HCT116 (cell line): ENCODE data around the gene TCHP. TPM values are rescaled to one million over a fixed set of nuclear protein-coding genes. Genes with fewer than 3 reads are reported as not detected.

Source experiments
- ATAC-seq: fragments of 200-7000 bp; cut with Tn5 transposase; 2 replicates; pipeline ENCODE4 v1.9.1; 2020; ENCODE audit warnings: mild to moderate bottlenecking, moderate library complexity
- BruUV-seq: library from RNA; stranded (reverse); fragments of 400-500 nt; replicated peaks from 2 replicates; lab custom pipeline; 2021; lab: Mats Ljungman, UMichigan
- CTCF ChIA-PET: fragments of 300-600 bp; sonication (Branson Sonifier 250); formaldehyde crosslinking; loops from one replicate; lab custom pipeline; 2021; ENCODE audit warnings: antibody characterized with exemption; lab: Charles Lee
- POLR2A ChIA-PET: fragments of 300-600, 350-600 bp; sonication (Branson Sonifier 250); formaldehyde crosslinking; loops from one replicate; lab custom pipeline; 2021; ENCODE audit warnings: antibody characterized with exemption; lab: Charles Lee
- RAD21 ChIA-PET, 2 experiments: fragments of 300-600 bp; sonication (Branson Sonifier 250); formaldehyde crosslinking; loops; one replicate each; lab custom pipeline; 2023; ENCODE audit warnings: low total read pairs in 2 of 2; ENCODE audit not compliant: uncharacterized antibody in 2 of 2, unreplicated experiment in 2 of 2, low non-redundant PET in 1 of 2; lab: Charles Lee
- DNase-seq: peaks from one replicate; pipeline ENCODE4 v3.0.0-alpha.2; 2010; ENCODE audit warnings: low read depth, low spot score
- H2AFZ ChIP-seq: fragments of 200-600 bp; shearing (Covaris generic), sonication (generic); 2 replicates; pipeline ENCODE4 v1.6.1; 2017; ENCODE audit warnings: low read depth, mixed run types, mixed read lengths, antibody characterized with exemption, low read length; ENCODE audit not compliant: poor library complexity, severe bottlenecking
- H3K27ac ChIP-seq: 2 replicates; pipeline ENCODE4 v1.5.1; 2012; ENCODE audit warnings: low read depth, low read length
- H3K27me3 ChIP-seq: fragments of 200-600 bp; sonication (generic); 2 replicates; pipeline ENCODE4 v1.6.1; 2016; ENCODE audit warnings: mixed run types, low read length, mixed read lengths; ENCODE audit not compliant: insufficient read depth
- H3K36me3 ChIP-seq, 2 experiments: fragments of 200-500 bp in 1 of 2; fragments of 200-600 bp in 1 of 2; sonication (Bioruptor generic) in 1 of 2; sonication (generic) in 1 of 2; 2 replicates each; pipeline versions ENCODE4 v1.5.1 to v1.6.1; 2014 to 2016; ENCODE audit warnings: low read length in 2 of 2, inconsistent platforms in 1 of 2, mixed read lengths in 1 of 2, mixed run types in 1 of 2; ENCODE audit not compliant: insufficient read depth in 2 of 2, control insufficient read depth in 1 of 2
- H3K4me1 ChIP-seq, 2 experiments: fragments of 200-600 bp in 1 of 2; sonication (generic) in 1 of 2; 2 replicates each; pipeline versions ENCODE4 v1.5.1 to v1.6.1; 2012 to 2017; ENCODE audit warnings: low read length in 2 of 2, inconsistent platforms in 1 of 2, mild to moderate bottlenecking in 1 of 2, mixed read lengths in 1 of 2, mixed run types in 1 of 2, moderate library complexity in 1 of 2; ENCODE audit not compliant: insufficient read depth in 2 of 2, control insufficient read depth in 1 of 2
- H3K4me2 ChIP-seq: fragments of 200-600 bp; sonication (generic); 2 replicates; pipeline ENCODE4 v1.6.1; 2017; ENCODE audit warnings: mixed run types, low read length, mixed read lengths
- H3K4me3 ChIP-seq, 2 experiments: fragments of 200-600 bp in 1 of 2; sonication (generic) in 1 of 2; replicated peaks in 1 of 2; 2 replicates each; pipeline ENCODE4 v1.5.1; 2011 to 2016; ENCODE audit warnings: low read length in 2 of 2, control low read depth in 1 of 2, low read depth in 1 of 2, mild to moderate bottlenecking in 1 of 2, mixed read lengths in 1 of 2, mixed run types in 1 of 2
- H3K79me2 ChIP-seq: fragments of 200-600 bp; sonication (generic); 2 replicates; pipeline ENCODE4 v1.6.1; 2017; ENCODE audit warnings: mild to moderate bottlenecking, mixed run types, low read length, moderate library complexity, mixed read lengths; ENCODE audit not compliant: insufficient read depth
- H3K9ac ChIP-seq: fragments of 200-600 bp; sonication (generic); 2 replicates; pipeline ENCODE4 v1.6.1; 2016; ENCODE audit warnings: low read length, mixed read lengths
- H3K9me2 ChIP-seq: fragments of 200-600 bp; sonication (generic), shearing (Covaris generic); 2 replicates; pipeline ENCODE4 v1.6.1; 2017; ENCODE audit warnings: mixed run types, mild to moderate bottlenecking, moderate library complexity; ENCODE audit not compliant: insufficient read depth
- H3K9me3 ChIP-seq, 2 experiments: fragments of 200-500 bp in 1 of 2; fragments of 200-600 bp in 1 of 2; sonication (Bioruptor generic) in 1 of 2; sonication (generic) in 1 of 2; 2 replicates each; pipeline ENCODE4 v1.6.1; 2014 to 2017; ENCODE audit warnings: low read length in 2 of 2, mixed read lengths in 2 of 2, inconsistent platforms in 1 of 2, low read depth in 1 of 2, mild to moderate bottlenecking in 1 of 2, mixed run types in 1 of 2, moderate library complexity in 1 of 2; ENCODE audit not compliant: control insufficient read depth in 1 of 2, insufficient read depth in 1 of 2
- H4K20me1 ChIP-seq: fragments of 200-600 bp; sonication (generic), shearing (Covaris generic); 2 replicates; pipeline ENCODE4 v1.6.1; 2017; ENCODE audit warnings: mixed run types, mild to moderate bottlenecking, moderate library complexity; ENCODE audit not compliant: insufficient read depth
- CBX3 ChIP-seq: IDR thresholded peaks from 2 replicates; pipeline ENCODE4 v1.6.1; 2012; ENCODE audit warnings: low read depth
- EGR1 ChIP-seq: IDR thresholded peaks from 2 replicates; pipeline ENCODE4 v1.6.1; 2012; ENCODE audit warnings: low read depth
- ELF1 ChIP-seq: IDR thresholded peaks from 2 replicates; pipeline ENCODE4 v1.6.1; 2012; ENCODE audit warnings: low read depth, borderline replicate concordance
- EZH2 ChIP-seq: fragments of 200-600 bp; sonication (generic); IDR thresholded peaks from 2 replicates; pipeline ENCODE4 v1.6.1; 2017; ENCODE audit warnings: antibody characterized with exemption, mixed run types
- EZH2phosphoT487 ChIP-seq: fragments of 200-600 bp; IDR thresholded peaks from 2 replicates; pipeline ENCODE4 v1.6.1; 2018; ENCODE audit warnings: antibody characterized with exemption, borderline replicate concordance
- JUND ChIP-seq: IDR thresholded peaks from 2 replicates; pipeline ENCODE4 v1.6.1; 2012
- POLR2A ChIP-seq: IDR thresholded peaks from 2 replicates; pipeline ENCODE4 v1.7.0; 2011; ENCODE audit warnings: borderline replicate concordance; ENCODE audit not compliant: insufficient read depth, insufficient read length; ENCODE audit errors: extremely low read depth
- RAD21 ChIP-seq: IDR thresholded peaks from 2 replicates; pipeline ENCODE4 v1.6.1; 2012; ENCODE audit warnings: low read depth, mild to moderate bottlenecking
- REST ChIP-seq: IDR thresholded peaks from 2 replicates; pipeline ENCODE4 v1.6.1; 2012; ENCODE audit warnings: low read depth
- SIN3A ChIP-seq: IDR thresholded peaks from 2 replicates; pipeline ENCODE4 v1.6.1; 2012; ENCODE audit warnings: low read depth
- SP1 ChIP-seq: IDR thresholded peaks from 2 replicates; pipeline ENCODE4 v1.6.1; 2012; ENCODE audit warnings: low read depth
- SRF ChIP-seq: IDR thresholded peaks from 2 replicates; pipeline ENCODE4 v1.6.1; 2012; ENCODE audit warnings: low read depth
- TCF7L2 ChIP-seq: IDR thresholded peaks from 2 replicates; pipeline ENCODE4 v1.7.0; 2011; ENCODE audit warnings: borderline replicate concordance, inconsistent platforms; ENCODE audit not compliant: insufficient read depth, insufficient read length; ENCODE audit errors: extremely low read depth
- ZFX ChIP-seq: fragments of 450-650 bp; IDR thresholded peaks from 2 replicates; pipeline ENCODE4 v1.6.1; 2017
- ZNF274 ChIP-seq: fragments of 200-500 bp; sonication (Bioruptor generic); IDR thresholded peaks from 2 replicates; pipeline ENCODE4 v1.6.1; 2014; ENCODE audit warnings: mild to moderate bottlenecking, low read depth, low read length, inconsistent platforms
- intact Hi-C: fragments of 100-400 bp; cut with micrococcal nuclease; formaldehyde crosslinking; loops from 2 replicates; pipeline ENCODE4 v1.10.0; 2022
- total RNA-seq: library from RNA; stranded (reverse); gene quantifications from one replicate; pipeline ENCODE4 v1.2.1, GENCODE V29; 2021; ENCODE audit not compliant: unreplicated experiment
- TF ChIP-seq, protein P1 (sequence below), 3 experiments: fragments of 200-600 bp in 1 of 3; sonication (generic) in 1 of 3; IDR thresholded peaks in 2 of 3; conservative IDR thresholded peaks in 1 of 3; 2 replicates each; pipeline ENCODE4 v1.5.1; 2012 to 2017; ENCODE audit warnings: low read depth in 2 of 3, low read length in 2 of 3, antibody characterized with exemption in 1 of 3, borderline replicate concordance in 1 of 3, control low read depth in 1 of 3, mild to moderate bottlenecking in 1 of 3, mixed read lengths in 1 of 3, mixed run types in 1 of 3, moderate library complexity in 1 of 3; ENCODE audit not compliant: insufficient read depth in 1 of 3
- TF ChIP-seq, protein P2 (sequence below): IDR thresholded peaks from 2 replicates; pipeline ENCODE4 v1.6.1; 2011; ENCODE audit warnings: mild to moderate bottlenecking, low read length, moderate library complexity; ENCODE audit not compliant: insufficient replicate concordance; ENCODE audit errors: extremely low read depth
- TF ChIP-seq, protein P3 (sequence below): IDR thresholded peaks from 2 replicates; pipeline ENCODE4 v1.6.1; 2012

Gene TCHP
- total RNA-seq, 1 experiment from 2014 or later = 17.3 TPM

DNA sequence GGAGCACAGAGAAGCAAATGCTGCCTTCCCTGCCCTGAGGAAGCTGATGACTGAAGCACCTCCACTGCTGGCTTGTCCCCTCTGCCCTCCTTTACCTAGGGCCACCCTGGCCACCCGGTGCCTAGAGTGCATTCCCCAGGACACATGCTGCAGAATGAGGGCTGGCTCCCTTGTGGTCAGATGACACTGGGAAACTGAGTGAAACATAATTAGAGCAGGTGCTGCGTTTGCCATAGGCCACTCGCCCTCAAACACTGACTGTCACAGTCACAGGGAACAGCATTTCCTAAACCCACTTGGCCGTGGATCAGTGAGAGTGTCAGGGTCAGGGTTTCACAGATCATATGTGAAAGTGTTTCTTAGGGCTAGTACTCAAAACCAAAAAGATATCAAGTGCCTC is 16.0 kb downstream of the TCHP start:
- H3K36me3 ChIP-seq = peaks cover 22 to 35% of the 10 kb centered on the region in 2 experiments
- no peak for ATAC-seq

More for the DNA sequence above, 16.0 kb downstream of the TCHP start:
- no peaks in the 10 kb centered on the region for H3K4me1 ChIP-seq
- no peaks in the 10 kb centered on the region for H3K27me3 ChIP-seq
- H2AFZ ChIP-seq = no peak overlapping the region
- RAD21 ChIA-PET = no interaction called here
- POLR2A ChIA-PET = no interaction called here
- no peak overlapping the region for H3K27ac ChIP-seq
- no peaks in the 10 kb centered on the region for H3K79me2 ChIP-seq
- H3K4me3 ChIP-seq = no peak overlapping the region
- H3K4me2 ChIP-seq = no peak overlapping the region
- no TSS peak for BruUV-seq
- intact Hi-C loops = no loop called here
- H4K20me1 ChIP-seq = no peaks in the 10 kb centered on the region
- CTCF ChIA-PET = no interaction called here
- H3K9me3 ChIP-seq = no peaks in the 10 kb centered on the region
- H3K9ac ChIP-seq = no peak overlapping the region
- DNase-seq = no peak
- TF ChIP-seq, protein P1, sequence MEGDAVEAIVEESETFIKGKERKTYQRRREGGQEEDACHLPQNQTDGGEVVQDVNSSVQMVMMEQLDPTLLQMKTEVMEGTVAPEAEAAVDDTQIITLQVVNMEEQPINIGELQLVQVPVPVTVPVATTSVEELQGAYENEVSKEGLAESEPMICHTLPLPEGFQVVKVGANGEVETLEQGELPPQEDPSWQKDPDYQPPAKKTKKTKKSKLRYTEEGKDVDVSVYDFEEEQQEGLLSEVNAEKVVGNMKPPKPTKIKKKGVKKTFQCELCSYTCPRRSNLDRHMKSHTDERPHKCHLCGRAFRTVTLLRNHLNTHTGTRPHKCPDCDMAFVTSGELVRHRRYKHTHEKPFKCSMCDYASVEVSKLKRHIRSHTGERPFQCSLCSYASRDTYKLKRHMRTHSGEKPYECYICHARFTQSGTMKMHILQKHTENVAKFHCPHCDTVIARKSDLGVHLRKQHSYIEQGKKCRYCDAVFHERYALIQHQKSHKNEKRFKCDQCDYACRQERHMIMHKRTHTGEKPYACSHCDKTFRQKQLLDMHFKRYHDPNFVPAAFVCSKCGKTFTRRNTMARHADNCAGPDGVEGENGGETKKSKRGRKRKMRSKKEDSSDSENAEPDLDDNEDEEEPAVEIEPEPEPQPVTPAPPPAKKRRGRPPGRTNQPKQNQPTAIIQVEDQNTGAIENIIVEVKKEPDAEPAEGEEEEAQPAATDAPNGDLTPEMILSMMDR (IDR thresholded peaks at IDR 0.05 in 2 of 3, conservative IDR thresholded peaks at IDR 0.05 in 1 of 3; ENCODE audit: borderline replicate concordance in 1 of 3, insufficient read depth in 1 of 3, low read depth in 2 of 3, low read length in 2 of 3) = no peak
- TF ChIP-seq CBX3 (no peak), EZH2 (no peak), ZNF274 (no peak), POLR2A (no peak), ELF1 (no peak), SRF (no peak), EGR1 (no peak), ZFX (no peak), EZH2phosphoT487 (no peak), SIN3A (no peak), RAD21 (no peak), SP1 (no peak), JUND (no peak), REST (no peak), TCF7L2 (no peak)
- TF ChIP-seq, protein P2, sequence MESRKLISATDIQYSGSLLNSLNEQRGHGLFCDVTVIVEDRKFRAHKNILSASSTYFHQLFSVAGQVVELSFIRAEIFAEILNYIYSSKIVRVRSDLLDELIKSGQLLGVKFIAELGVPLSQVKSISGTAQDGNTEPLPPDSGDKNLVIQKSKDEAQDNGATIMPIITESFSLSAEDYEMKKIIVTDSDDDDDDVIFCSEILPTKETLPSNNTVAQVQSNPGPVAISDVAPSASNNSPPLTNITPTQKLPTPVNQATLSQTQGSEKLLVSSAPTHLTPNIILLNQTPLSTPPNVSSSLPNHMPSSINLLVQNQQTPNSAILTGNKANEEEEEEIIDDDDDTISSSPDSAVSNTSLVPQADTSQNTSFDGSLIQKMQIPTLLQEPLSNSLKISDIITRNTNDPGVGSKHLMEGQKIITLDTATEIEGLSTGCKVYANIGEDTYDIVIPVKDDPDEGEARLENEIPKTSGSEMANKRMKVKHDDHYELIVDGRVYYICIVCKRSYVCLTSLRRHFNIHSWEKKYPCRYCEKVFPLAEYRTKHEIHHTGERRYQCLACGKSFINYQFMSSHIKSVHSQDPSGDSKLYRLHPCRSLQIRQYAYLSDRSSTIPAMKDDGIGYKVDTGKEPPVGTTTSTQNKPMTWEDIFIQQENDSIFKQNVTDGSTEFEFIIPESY = no peak
- TF ChIP-seq, protein P3, sequence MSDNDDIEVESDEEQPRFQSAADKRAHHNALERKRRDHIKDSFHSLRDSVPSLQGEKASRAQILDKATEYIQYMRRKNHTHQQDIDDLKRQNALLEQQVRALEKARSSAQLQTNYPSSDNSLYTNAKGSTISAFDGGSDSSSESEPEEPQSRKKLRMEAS = no peak
- no peaks in the 10 kb centered on the region for H3K9me2 ChIP-seq
